ENCODE measurements around the gene PARP3.

Gene PARP3

DNA sequence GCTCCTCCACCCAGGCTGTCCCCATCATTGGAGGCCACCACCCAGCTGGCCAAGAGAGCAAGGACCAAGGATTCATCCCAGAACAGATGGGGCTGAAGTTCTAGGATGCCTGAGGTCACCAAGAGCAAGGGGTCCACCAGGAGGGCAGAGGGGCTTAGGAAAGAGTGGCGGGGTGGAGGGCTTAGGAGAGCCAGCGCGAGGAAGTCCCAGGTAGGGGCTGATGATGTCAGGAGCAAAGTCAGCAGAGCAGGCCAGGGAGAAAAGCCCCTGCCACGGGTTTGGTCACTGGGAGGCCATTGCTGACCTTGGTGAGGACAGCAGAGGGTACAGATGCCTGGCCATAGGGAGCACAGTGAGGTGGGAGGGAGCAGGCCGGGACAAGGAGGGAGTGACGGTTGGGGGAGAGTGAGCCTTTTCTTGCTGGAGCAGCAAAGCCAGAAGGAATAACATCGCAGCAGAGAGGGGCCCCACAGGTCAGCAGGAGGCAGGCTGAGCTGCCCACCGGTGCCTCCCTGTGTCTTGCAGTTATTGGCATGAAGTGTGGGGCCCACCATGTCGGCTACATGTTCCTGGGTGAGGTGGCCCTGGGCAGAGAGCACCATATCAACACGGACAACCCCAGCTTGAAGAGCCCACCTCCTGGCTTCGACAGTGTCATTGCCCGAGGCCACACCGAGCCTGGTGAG is 5.2 kb downstream of the PARP3 start:
- in situ Hi-C loops (cut with MboI; ENCODE audit: low sequenced_read_pairs): no loop called here

DNA sequence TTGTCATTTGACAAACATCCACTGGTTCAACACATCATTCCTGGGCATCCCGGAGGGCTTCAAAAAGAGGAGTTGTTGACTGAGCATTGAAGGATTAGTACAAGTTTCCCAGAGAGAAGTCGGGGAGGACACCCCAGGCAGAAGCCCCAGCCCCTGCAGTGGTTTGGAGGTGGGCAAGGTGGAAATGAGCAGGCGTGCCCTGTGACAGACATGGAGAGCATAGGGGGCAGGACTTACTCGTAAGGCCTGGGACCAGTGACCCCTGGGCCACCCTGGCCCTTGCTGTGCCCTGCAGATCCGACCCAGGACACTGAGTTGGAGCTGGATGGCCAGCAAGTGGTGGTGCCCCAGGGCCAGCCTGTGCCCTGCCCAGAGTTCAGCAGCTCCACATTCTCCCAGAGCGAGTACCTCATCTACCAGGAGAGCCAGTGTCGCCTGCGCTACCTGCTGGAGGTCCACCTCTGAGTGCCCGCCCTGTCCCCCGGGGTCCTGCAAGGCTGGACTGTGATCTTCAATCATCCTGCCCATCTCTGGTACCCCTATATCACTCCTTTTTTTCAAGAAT is 5.9 kb downstream of the PARP3 start:
- in situ Hi-C loops (cut with MboI; ENCODE audit: low sequenced_read_pairs): no loop called here

DNA sequence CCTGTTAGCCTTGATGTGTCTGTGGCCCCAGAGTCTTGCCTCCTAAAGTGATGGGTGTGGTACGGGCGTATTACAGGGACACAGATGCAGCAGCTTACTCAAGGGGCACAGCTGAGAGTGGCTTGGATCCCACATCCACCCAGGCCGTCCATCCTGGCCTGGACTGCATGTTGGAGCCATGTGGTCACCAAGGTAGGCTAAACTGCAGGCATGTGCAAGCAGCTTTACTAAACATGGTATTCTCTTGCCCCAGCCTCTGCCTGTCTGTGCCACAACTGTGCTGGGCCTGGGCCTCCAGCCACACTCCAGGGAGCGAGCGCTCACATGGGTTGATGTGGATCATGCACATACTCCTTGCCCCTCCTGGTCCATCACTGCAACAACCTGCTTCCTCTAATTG is 7.0 kb downstream of the PARP3 start:
- in situ Hi-C loops (cut with MboI; ENCODE audit: low sequenced_read_pairs): no loop called here

DNA sequence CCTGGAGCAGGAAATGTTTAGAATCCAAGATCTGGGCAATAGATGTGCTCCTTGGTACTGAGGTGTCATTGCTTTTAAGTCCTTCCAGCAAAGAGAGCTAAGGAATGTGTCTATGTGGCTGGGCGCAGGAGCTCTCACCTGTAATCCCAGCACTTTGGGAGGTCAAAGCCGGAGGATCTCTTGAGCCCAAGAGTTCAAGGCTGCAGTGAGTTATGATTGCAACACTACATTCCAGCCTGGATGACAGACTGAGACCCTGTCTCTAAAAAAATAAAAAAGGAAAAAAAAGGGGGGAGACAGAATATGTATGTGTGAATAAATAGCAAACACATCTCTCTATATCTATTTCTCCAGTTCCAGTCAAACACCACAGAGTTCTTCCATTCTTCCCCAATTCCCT is 8.7 kb downstream of the PARP3 start:
- in situ Hi-C loops (cut with MboI; ENCODE audit: low sequenced_read_pairs): no loop called here

DNA sequence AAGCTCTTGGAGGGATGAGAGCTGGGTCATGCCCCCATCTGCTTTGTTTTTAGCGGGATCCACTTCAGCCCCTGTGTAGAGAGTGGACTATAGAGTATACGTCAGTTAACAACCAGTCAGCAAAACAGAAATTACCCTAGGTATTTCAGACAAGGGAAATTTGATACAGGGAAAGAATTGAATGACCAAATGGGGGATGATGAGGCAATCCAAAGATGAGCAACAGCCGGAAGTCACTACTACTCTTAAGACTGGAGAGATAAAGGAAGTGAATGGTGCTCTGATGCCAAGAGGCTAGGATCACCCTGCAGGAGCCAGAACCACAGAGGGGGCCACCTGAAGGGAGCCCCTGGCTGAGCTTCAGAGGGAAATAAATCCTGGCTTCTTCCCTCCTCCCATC is 11.3 kb downstream of the PARP3 start:
- in situ Hi-C loops (cut with MboI; ENCODE audit: low sequenced_read_pairs): no loop called here

DNA sequence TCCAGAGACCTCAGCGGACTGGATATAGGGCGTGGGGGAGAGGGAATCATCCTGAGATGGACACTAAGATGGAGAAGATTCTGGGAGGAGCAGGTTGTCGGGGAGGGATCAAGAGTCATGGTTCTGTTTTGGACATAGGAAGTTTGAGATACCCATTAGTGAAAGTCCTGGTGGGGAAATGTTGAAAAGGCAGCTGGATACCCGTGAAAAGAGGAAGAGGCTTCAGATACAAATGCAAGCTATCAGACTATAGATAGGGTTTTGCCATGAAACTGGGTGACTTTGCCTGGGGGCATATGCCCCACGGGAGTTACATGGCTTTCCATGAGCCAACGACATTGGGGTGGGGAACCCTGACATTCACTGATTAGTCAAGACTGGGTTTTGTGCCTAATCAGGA is 11.9 kb downstream of the PARP3 start:
- in situ Hi-C loops (cut with MboI; ENCODE audit: low sequenced_read_pairs): no loop called here

DNA sequence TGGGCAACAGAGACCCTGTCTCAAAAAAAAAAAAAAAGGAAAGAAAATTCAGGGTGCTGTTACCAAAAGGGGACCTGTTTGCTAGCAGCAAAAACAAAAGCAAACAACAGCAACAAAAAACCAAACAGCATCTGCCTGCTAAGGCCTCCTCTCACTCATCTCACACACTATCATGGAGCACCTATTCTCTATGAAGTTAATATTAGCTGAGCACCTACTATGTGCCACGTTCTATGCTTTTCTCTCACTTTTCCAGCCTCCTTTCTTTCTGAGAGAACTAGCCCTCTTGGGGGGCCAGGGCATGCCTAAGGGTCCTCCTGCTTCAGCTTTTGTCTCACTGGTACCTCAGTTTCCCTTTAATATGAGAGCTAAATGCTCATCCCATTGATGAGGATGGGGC is 12.6 kb downstream of the PARP3 start:
- in situ Hi-C loops (cut with MboI; ENCODE audit: low sequenced_read_pairs): no loop called here

DNA sequence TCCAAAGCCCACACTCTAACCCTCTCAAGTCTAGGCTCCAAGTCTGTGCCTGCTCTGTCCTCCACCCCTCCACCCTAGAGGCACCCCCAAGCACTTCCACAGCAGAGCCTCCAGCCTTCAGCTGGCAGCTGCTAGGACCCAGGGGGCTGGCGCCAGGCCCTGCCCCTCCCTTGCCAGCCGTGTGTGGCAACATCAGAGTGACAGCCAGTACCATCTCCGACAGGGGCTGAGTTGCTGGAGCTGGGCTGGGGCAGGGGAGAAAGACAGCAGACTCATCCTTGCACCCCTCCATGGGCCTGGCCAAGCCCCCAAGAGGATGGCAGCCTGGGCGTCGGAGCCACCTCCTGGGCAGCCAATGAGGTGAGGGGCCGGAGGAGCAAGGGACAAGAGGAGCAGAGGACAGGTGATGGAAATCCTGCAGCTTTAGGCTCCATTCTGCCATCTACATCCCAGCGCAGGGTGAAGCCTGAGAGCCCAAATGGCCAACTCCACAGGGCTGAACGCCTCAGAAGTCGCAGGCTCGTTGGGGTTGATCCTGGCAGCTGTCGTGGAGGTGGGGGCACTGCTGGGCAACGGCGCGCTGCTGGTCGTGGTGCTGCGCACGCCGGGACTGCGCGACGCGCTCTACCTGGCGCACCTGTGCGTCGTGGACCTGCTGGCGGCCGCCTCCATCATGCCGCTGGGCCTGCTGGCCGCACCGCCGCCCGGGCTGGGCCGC is 13.2 kb downstream of the PARP3 start, which contains the start of gene GPR62:
Gene GPR62, plus strand, starts transcription at position 207 of the 718 bp plus-strand sequence. Its CDS starts 272 bp downstream, at position 479.
- in situ Hi-C loops (cut with MboI; ENCODE audit: low sequenced_read_pairs): no loop called here

DNA sequence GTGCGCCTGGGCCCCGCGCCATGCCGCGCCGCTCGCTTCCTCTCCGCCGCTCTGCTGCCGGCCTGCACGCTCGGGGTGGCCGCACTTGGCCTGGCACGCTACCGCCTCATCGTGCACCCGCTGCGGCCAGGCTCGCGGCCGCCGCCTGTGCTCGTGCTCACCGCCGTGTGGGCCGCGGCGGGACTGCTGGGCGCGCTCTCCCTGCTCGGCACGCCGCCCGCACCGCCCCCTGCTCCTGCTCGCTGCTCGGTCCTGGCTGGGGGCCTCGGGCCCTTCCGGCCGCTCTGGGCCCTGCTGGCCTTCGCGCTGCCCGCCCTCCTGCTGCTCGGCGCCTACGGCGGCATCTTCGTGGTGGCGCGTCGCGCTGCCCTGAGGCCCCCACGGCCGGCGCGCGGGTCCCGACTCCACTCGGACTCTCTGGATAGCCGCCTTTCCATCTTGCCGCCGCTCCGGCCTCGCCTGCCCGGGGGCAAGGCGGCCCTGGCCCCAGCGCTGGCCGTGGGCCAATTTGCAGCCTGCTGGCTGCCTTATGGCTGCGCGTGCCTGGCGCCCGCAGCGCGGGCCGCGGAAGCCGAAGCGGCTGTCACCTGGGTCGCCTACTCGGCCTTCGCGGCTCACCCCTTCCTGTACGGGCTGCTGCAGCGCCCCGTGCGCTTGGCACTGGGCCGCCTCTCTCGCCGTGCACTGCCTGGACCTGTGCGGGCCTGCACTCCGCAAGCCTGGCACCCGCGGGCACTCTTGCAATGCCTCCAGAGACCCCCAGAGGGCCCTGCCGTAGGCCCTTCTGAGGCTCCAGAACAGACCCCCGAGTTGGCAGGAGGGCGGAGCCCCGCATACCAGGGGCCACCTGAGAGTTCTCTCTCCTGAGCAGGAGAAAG is 14.0 kb downstream of the PARP3 start:
- in situ Hi-C loops (cut with MboI; ENCODE audit: low sequenced_read_pairs): no loop called here

DNA sequence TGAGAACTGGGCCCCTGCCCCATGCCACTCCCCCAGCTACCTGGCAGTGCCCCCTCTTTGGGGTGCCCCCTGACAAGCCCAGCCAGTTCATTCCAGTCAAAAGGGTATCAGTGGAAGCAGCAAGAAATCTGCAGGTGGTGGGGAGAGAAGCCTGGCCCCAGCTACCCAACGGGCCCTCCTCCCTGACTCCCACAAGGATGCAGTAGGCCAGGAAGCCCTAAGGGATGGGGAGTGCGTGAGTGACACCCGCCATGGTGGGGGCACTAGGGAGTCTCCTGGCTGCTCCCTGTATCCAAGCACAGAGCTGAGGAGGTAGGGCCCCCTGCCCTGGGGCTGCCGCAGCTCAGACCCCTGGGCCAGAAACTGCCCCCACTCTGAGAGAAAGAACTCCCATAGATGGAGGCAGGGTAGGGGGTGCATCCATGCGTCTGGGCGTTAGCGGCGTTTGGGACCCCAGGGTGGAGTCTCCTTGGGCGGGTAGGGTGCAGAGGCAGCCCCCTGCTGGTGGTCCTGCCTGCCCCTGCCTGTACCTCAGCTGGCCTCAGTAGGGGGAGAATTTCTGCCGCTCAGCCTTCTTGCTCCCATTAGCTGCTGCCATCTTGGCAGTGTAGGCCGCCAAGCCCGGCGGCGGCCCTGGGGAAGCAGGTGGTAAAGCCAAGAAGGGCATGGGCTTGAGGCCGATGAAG is 15.5 kb downstream of the PARP3 start:
- in situ Hi-C loops (cut with MboI; ENCODE audit: low sequenced_read_pairs): no loop called here

DNA sequence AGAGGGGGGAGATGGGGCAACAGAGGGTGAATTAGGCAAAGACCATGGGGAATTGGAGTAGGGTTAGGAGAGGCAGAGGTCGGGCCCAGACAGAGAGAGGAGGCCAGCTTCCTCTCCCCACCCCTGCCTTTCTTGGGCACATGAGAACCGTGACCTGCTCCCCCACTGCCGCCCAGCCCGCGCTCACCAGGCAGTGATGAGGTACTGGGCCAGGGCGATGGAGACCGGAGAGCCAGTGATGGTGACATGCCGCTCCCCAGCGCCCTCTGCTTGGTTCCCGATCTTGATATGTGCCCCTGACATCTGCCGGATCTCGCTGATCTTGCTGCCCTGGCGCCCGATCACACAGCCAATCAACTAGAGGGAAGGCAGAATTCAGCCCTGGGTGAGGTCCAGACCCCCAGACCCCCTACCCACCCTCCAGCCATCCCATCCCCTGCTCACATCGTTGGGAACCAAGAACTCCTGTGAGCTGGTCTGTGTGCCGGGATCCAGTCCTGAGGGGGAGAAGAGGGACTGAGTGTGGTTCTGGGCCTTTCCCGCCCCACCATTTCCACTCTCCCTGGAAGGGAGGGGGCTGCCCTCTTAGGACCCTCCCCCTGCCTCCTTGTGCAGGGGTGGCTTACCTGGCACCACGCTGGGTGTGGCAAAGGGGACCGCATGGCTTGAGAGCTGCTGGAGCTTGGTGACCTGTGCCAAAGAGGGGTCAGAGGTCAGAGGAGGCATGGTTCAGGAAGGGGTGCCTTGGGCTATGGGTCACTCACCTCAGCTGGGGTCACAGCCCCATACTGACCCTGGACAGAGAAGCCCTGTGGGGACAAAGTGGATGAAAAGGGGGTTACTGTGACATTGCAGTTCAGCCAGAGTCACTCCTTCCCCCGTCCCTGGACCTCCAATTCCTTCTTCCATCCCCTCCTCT is 16.7 kb downstream of the PARP3 start:
- in situ Hi-C loops (cut with MboI; ENCODE audit: low sequenced_read_pairs): no loop called here

DNA sequence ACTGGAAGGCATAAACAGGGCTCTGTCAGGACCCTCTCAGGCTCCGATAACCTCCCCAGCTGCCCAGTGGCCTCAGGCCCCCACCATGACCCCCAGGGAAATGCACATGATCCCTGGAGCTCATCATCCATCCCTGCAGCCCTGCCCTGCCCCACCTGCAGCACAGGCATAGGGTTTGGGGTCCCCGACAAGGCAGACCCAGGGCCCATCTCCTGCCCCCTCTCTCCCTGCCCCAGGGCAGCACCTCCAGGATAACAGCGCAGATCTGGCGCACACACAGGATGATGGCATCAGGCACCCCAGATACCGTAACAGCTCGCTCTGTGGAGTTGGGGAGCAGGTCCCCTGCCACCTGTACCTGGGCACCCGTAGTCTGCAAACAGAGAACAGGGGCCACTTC is 17.5 kb downstream of the PARP3 start:
- in situ Hi-C loops (cut with MboI; ENCODE audit: low sequenced_read_pairs): no loop called here

DNA sequence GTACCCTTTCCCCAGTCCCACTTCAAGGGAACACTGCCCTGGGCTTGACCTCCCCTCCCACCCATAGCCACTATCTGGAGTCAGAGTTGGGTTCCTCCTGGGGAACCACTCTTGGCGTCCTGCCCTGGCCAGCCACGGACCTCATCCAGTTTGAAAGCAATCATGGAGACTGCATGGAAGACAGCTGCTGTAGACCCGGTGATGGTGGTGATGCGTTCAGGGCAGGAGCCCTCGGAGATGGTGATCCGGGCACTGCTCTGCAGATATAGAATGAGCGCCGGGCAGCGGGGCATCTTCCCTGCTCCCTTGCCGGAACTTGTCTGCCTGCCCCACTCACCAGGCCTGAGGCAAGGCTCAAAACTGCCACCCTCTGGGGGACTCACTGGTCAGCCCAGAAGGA is 18.2 kb downstream of the PARP3 start:
- in situ Hi-C loops (cut with MboI; ENCODE audit: low sequenced_read_pairs): no loop called here

DNA sequence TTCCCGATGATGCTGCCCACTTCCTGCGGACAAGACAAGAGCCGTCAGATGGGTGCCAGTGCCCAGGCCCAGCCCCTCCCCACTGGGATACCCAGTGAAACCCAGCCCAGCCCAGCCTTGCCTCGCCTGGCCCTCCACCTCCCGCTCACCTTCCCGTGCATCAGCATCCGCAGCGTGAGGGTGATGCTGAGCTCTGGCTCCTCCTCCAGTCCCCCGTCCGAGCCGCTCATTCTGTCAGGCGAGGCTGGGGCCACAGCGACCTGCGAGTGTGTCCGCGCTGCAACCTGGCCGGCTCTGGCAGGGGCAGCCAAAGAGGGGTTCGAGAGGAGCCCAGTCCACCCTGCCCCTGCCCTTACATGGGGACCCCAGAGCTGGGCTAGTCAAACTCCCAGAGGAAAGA is 18.8 kb downstream of the PARP3 start:
- in situ Hi-C loops (cut with MboI; ENCODE audit: low sequenced_read_pairs): no loop called here

DNA sequence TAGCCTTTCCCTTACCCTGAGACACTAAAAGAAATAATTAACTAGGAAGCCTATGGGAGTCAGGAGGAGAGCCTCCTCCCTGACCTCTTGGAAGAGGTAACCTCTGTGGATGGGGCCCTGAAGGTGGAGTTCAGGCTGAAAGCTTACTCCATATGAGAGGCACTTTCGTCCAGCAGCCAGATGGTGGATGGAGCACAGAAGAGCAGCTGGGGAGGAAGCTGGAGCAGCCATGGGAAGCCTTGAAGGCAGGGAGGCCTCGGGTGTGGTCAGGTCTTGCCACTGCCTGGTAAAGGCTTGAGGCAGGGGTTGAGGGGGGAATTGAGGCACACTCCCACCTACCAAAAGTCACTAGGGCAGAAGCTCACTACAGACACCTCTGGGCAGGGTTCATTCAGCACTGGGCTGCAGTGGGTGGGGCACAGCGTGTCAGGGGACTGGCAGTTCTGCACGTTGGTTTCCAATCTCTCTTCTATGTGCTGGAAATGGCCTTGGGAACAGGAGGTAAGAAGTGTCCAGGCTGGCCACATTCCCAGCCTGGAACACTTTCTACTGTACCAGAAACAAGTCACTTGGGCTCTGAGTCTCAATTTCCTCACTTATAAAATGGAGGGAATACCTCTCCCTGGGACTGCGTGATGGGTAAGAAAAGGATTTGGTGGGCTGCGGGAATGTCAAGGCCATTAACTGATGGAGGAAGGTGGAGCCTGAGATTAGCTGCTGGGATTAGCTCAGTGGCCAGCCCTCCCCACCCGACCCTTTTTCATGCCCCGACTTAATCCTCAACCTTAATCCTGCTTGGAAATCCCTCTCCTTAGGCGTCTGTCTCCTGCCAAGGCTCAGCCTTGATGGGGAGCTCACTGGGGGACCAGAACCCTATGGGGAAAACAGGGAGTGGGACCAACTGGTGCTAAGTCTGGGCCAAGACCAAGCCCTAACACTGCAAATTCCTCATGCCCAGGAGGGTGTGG is 19.7 kb downstream of the PARP3 start:
- in situ Hi-C loops (cut with MboI; ENCODE audit: low sequenced_read_pairs): no loop called here

DNA sequence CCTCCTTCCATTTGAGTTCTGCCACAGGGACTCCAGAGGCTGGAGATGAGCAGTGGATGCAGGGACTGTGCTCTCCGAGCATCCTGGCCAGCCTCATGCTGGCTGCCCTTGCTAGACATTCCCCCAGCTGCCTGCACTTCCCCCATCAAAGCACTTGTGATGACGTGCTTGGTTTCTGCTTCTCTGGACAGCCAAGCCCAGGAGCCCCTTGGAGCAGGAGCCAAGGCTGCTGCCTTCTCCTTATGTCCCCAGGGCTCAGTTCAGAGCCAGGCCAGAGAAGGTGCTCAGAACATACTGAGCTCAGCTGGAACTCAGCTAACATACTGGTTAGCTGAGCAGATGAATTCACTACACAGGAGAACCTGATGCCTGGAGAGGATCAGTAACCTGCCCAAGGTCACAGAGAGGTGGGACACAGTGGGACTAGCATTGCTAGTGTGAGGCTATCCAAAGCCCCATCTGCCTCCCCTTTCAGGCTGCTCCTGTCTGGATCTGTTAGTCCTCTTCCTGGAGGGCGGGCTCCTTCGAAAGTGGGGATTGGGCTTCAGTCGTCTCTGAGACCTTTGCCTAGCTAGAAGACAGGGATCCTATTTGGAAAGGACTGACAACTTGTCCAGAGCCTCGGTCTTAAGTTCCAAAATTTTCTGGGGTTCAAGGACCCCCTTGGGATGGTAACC is 20.8 kb downstream of the PARP3 start:
- in situ Hi-C loops (cut with MboI; ENCODE audit: low sequenced_read_pairs): no loop called here

DNA sequence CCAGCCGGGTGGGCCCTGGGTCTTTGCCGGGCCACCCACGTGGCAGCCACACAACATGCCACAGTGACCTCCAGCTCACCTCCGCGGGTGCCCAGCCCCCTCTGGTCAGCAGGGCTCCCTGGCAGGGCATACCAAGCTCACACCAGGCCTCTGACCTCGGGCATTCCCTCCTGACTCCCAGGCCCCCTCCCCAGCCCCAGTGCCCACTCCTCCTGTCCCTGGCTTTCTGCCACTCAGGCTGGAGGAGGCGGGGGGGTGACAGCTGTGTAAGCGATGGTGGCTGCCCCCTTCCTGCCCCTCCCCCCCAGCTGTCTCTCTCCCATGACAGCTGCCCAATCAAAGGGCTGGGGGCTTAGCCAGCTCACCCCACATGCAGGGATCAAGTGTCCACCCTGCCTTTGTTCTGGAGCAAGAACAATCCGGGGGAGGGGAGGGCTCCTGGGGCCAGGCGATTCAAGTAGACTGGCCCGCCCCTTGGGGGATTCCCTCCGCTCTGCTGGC is 21.8 kb downstream of the PARP3 start:
- in situ Hi-C loops (cut with MboI; ENCODE audit: low sequenced_read_pairs): no loop called here

DNA sequence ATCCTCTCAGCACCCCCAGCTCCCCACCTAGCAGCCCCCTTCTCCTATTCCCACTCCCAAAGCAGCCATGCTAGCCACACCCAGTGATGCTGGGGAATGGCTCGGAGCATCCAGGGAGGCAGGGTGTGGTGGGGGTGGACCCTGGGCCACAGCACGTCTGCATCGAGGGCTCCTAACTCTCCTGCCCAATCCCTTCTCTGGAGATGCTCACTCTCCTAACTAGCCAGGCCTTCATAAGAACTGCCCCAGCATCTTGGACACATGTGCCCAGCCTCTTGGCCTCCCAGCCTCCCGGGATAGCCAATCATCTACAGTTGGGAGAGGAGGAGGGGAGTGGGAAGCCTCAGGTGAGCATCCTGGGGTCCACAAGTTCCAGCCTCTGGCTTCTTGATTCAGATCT is 22.4 kb downstream of the PARP3 start:
- in situ Hi-C loops (cut with MboI; ENCODE audit: low sequenced_read_pairs): no loop called here
